Hair follicular keratinocyte (primary cell): Measurements from ENCODE around the gene MAT2A. TPM values are rescaled to one million over a fixed set of nuclear protein-coding genes. Genes with fewer than 3 reads are reported as not detected.

ENCODE experiments used
- total RNA-seq: library from RNA; depleted of rRNA; stranded (reverse); fragments of >200 nt; gene quantifications from 2 replicates; pipeline ENCODE4 v1.2.3, GENCODE V29; 2015

The MAT2A gene
- total RNA-seq, result 69.0 and 72.9 TPM in 2 replicates

DNA sequence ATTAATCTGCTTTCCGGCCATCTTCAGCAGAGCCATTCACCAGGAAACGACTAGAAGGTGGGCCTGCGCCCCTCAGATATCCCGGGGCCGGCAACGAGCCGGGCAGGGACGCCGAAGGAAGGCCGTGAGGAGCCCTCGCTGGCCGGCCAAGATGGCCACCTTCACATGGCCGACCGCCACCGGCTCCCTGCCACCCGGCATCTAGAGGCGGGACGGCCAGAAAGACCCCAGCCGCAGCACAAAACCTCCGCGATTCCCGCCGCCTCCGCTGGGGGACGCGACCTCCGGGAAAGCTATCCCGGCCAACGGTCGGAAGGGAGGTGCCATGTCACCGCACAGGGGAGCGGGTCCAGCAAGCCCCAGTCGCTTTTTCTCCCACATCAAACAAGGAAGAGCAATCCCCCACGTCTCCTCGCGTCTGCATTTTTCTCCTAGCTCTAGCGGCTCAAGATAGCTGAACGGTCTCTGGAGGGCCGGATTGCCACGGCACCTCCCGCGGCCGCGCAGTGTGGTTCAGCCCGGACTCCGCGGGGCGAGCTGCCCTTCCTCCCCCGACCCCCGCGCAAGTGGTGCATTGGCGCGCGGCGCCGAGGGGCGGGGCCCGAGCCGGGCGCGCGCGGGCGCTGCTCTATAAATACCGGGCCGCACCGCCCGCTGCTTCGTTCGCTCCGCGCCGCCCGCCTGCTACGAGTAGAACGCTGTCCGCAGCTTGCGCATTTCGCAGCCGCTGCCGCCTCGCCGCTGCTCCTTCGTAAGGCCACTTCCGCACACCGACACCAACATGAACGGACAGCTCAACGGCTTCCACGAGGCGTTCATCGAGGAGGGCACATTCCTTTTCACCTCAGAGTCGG lies at the start of gene MAT2A:
Gene MAT2A, plus strand, starts transcription at position 662 of the 854 bp plus-strand sequence. Its CDS starts 120 bp downstream, at position 782.

DNA sequence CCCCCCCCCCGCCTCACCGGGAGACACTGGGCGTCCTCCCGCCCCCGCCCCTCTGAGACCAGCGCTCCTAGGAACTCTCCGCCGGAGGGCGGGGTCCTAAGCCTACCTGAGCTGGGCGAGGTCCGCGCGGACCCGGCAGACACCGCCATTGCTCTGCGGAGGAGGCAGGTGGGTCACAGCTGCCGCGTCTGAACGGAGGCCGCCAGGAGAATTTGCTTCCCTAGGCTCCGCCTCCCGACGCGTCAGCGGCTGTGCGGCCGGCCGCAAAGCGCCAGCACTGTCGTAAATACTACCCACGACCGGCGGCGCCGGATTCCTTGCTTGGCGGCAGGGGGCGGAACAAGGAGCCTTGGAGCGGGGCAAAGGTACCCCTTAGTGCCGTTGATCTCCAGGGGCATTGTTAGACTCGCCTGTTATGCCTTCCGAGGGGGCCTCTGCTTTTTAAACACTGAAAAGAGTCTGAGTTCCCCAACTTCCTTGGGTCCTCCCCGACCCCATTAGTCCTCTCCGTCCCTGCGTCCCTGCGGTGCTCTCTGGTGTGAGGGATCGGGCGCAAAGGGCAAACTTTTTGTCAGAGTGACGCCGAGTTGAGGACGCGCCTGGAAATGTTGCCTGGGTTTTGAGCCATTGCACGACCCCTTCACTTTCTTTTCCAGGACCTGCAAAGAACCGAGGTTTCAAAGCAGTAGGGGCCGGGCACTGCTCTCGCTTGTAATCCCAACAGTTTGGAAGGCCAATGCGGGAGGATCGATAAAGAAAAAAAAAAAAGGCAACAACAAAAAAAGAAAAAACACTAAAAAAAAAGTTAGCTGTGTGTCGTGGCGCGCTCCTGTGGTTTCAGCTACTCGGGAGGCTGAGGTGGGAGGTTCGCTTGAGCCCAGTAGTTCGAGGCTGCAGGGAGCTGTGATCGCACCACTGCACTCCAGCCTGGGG lies 22.6 kb downstream of the MAT2A start, which contains the start of gene GGCX:
Gene GGCX, minus strand, starts transcription at position 214 of the 933 bp plus-strand sequence. Its CDS starts 65 bp downstream, at position 149.

DNA sequence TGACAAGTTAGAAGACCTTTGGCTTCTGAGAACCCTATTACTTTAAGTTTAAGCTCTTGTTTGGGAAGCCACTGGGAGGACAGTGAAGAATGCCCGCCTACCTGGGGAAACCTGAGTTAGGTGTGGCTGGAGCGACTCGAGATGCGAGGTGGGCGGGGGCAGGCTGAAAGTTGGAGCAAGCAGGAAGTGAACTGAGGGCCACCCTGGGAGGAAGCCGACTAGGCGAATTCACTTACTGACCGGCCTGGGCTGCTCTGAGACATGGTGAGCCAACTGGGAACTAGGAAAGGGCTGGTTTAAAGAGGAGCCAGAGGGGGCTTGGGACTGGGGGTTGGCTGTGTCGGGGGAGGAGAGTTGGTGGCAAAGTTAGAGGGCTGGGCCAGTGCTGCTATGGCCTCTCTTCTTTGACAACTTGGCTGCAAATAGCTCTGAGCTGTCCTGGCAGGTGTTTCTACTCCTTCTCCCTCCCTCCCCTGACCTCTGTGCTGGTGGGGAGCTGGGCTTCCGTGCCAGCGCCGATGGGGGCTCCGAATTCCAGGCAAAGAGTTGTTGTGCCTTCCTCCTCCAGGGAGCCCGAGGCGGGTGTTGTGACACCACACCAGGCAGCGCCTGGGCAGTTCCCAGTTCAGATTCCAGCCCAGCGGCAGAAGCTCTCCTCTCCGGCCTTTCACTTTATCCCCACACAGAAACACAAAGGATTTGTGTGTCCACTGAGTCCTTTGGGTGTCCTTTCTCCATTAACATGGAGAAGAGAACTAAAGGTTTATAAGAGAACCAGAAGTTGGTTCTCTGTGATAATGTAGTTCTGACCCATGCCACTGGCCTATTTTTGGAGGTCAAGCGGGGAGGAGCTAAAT lies 38.6 kb downstream of the MAT2A start, which contains the start of gene VAMP8:
Gene VAMP8, plus strand, starts transcription at position 201 of the 857 bp plus-strand sequence. Its CDS starts 61 bp downstream, at position 262.

DNA sequence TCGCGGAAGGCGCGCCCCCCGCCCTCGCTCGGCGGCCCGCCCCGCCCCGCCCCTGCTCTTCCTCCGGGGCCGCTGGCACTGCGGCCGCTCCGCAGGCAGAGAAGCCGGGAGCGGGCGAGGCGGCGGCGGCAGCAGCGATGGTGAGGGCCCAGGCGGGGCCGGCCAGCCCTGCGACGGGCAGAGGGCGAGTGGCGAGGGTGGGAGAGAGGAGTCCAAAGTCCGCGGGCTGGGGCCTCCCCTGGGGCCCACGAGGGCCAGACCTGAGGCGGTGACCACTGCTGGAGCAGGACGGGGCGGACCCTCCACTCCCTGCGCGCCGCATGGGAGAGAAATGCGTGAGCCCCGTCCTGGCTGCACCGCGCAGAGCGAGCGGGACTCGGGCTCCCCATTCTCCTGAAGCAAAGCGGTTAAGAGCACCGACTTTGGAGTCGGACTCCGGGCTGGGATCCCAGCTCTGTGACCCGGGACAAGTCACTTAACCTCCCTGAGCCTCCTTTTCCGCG lies 45.4 kb downstream of the MAT2A start, which contains the start of gene VAMP5:
Gene VAMP5, plus strand, starts transcription at position 78 of the 503 bp plus-strand sequence. Its CDS starts 60 bp downstream, at position 138.

Other genes starting within 250 kb of the MAT2A start
- gene TGOLN2, start 211.2 kb upstream of the MAT2A start, total RNA-seq, result 28.9 and 31.1 TPM in 2 replicates
- gene RETSAT, start 184.6 kb upstream of the MAT2A start, total RNA-seq, result 47.9 and 54.3 TPM in 2 replicates
- 10.7 and 16.7 TPM in 2 replicates for gene ELMOD3, start 184.4 kb upstream of the MAT2A start, total RNA-seq
- gene CAPG, start 128.8 kb upstream of the MAT2A start, total RNA-seq, result 287 and 398 TPM in 2 replicates
- 0.23 TPM in 1 of 2 replicates, not detected in the other for gene SH2D6, start 120.5 kb upstream of the MAT2A start, total RNA-seq
- gene GGCX, start 22.3 kb downstream of the MAT2A start, total RNA-seq, result 34.0 and 34.6 TPM in 2 replicates
- 99.9 and 101 TPM in 2 replicates for gene VAMP8, start 38.4 kb downstream of the MAT2A start, total RNA-seq
- 1.4 and 3.0 TPM in 2 replicates for gene VAMP5, start 45.3 kb downstream of the MAT2A start, total RNA-seq
- 158 and 222 TPM in 2 replicates for gene RNF181, start 56.6 kb downstream of the MAT2A start, total RNA-seq
- gene TMEM150A, start 63.5 kb downstream of the MAT2A start, total RNA-seq, result 10.4 and 12.0 TPM in 2 replicates
- gene C2orf68, start 72.9 kb downstream of the MAT2A start, total RNA-seq, result 11.1 and 12.7 TPM in 2 replicates
- 44.0 and 72.9 TPM in 2 replicates for gene USP39, start 77.0 kb downstream of the MAT2A start, total RNA-seq
- not detected in 2 replicates for gene SFTPB, start 129.0 kb downstream of the MAT2A start, total RNA-seq
- not detected in 2 replicates for gene GNLY, start 155.2 kb downstream of the MAT2A start, total RNA-seq
- gene ATOH8, start 214.8 kb downstream of the MAT2A start, total RNA-seq, result not detected in 2 replicates